ENCODE results near the gene PCYOX1L.
"Not testable (repeated sequence)": the region's sequence is repeated elsewhere in the genome, so short reads cannot be mapped to it uniquely, and the experiment has no call there.

PCYOX1L gene

GRCh38 chr5:149392718-149393117, 34.9 kb downstream of the PCYOX1L start:
- H3K36me3 ChIP-seq (ENCODE audit: insufficient read depth, low read length), result no peaks in the 10 kb centered on the region
- H3K27me3 ChIP-seq (ENCODE audit: control insufficient read depth, insufficient read depth, low read length), result no peaks in the 10 kb centered on the region
- no peak overlapping the region for H3K9ac ChIP-seq (ENCODE audit: low read depth, low read length)
- no peaks in the 10 kb centered on the region for H3K9me3 ChIP-seq (replicated peaks; ENCODE audit: low read length)
- no peak overlapping the region for H3K4me2 ChIP-seq (ENCODE audit: low read length)
- no peak overlapping the region for H3K4me3 ChIP-seq (ENCODE audit: low read length)
- H3K4me1 ChIP-seq (ENCODE audit: control insufficient read depth, insufficient read depth, low read length), result peaks cover 5% of the 10 kb centered on the region

- not testable (repeated sequence) for H3K4me1 ChIP-seq (ENCODE audit: control insufficient read depth, insufficient read depth, low read length); H3K4me2 ChIP-seq (ENCODE audit: low read length)
Observed at GRCh38 chr5:149394996-149395395, 37.1 kb downstream of the PCYOX1L start.

GRCh38 chr5:149397530-149397929, 39.7 kb downstream of the PCYOX1L start:
- Histone ChIP-seq H3K4me1 (ENCODE audit: control insufficient read depth, insufficient read depth, low read length) (no peaks in the 10 kb centered on the region), H3K9me3 (replicated peaks; ENCODE audit: low read length) (no peaks in the 10 kb centered on the region), H3K4me3 (ENCODE audit: low read length) (no peak overlapping the region), H3K27me3 (ENCODE audit: control insufficient read depth, insufficient read depth, low read length) (no peaks in the 10 kb centered on the region), H3K9ac (ENCODE audit: low read depth, low read length) (no peak overlapping the region), H3K4me2 (ENCODE audit: low read length) (no peak overlapping the region), H3K36me3 (ENCODE audit: insufficient read depth, low read length) (no peaks in the 10 kb centered on the region)

More at GRCh38 chr5:149394996-149395395, 37.1 kb downstream of the PCYOX1L start:
- not testable (repeated sequence) for H3K36me3 ChIP-seq (ENCODE audit: insufficient read depth, low read length); H3K9ac ChIP-seq (ENCODE audit: low read depth, low read length); H3K9me3 ChIP-seq (replicated peaks; ENCODE audit: low read length); H3K4me3 ChIP-seq (ENCODE audit: low read length); H3K27me3 ChIP-seq (ENCODE audit: control insufficient read depth, insufficient read depth, low read length)

- H3K9me3 ChIP-seq (replicated peaks; ENCODE audit: low read length); H3K9ac ChIP-seq (ENCODE audit: low read depth, low read length); H3K36me3 ChIP-seq (ENCODE audit: insufficient read depth, low read length); H3K4me3 ChIP-seq (ENCODE audit: low read length); H3K4me1 ChIP-seq (ENCODE audit: control insufficient read depth, insufficient read depth, low read length); H3K4me2 ChIP-seq (ENCODE audit: low read length); H3K27me3 ChIP-seq (ENCODE audit: control insufficient read depth, insufficient read depth, low read length): not testable (repeated sequence)
Observed at GRCh38 chr5:149398747-149399266, 41.0 kb downstream of the PCYOX1L start.

- no peak overlapping the region for H3K4me3 ChIP-seq (ENCODE audit: low read length)
- no peak overlapping the region for H3K4me2 ChIP-seq (ENCODE audit: low read length)
- H3K27me3 ChIP-seq (ENCODE audit: control insufficient read depth, insufficient read depth, low read length), result no peaks in the 10 kb centered on the region
- H3K9me3 ChIP-seq (replicated peaks; ENCODE audit: low read length), result no peaks in the 10 kb centered on the region
- H3K36me3 ChIP-seq (ENCODE audit: insufficient read depth, low read length), result no peaks in the 10 kb centered on the region
- peaks cover 14% of the 10 kb centered on the region for H3K4me1 ChIP-seq (ENCODE audit: control insufficient read depth, insufficient read depth, low read length)
- no peak overlapping the region for H3K9ac ChIP-seq (ENCODE audit: low read depth, low read length)
Observed at GRCh38 chr5:149399775-149400174, 41.9 kb downstream of the PCYOX1L start.

- Histone ChIP-seq H3K4me1 (ENCODE audit: control insufficient read depth, insufficient read depth, low read length) (peaks cover 18% of the 10 kb centered on the region), H3K4me3 (ENCODE audit: low read length) (no peak overlapping the region), H3K27me3 (ENCODE audit: control insufficient read depth, insufficient read depth, low read length) (no peaks in the 10 kb centered on the region), H3K9ac (ENCODE audit: low read depth, low read length) (no peak overlapping the region), H3K36me3 (ENCODE audit: insufficient read depth, low read length) (no peaks in the 10 kb centered on the region), H3K4me2 (ENCODE audit: low read length) (no peak overlapping the region), H3K9me3 (replicated peaks; ENCODE audit: low read length) (no peaks in the 10 kb centered on the region)
Observed at GRCh38 chr5:149400304-149400703, 42.5 kb downstream of the PCYOX1L start.

- H3K4me1 ChIP-seq (ENCODE audit: control insufficient read depth, insufficient read depth, low read length), result peaks cover 18% of the 10 kb centered on the region
- no peaks in the 10 kb centered on the region for H3K9me3 ChIP-seq (replicated peaks; ENCODE audit: low read length)
- no peak overlapping the region for H3K4me2 ChIP-seq (ENCODE audit: low read length)
- no peaks in the 10 kb centered on the region for H3K36me3 ChIP-seq (ENCODE audit: insufficient read depth, low read length)
- no peaks in the 10 kb centered on the region for H3K27me3 ChIP-seq (ENCODE audit: control insufficient read depth, insufficient read depth, low read length)
- H3K9ac ChIP-seq (ENCODE audit: low read depth, low read length), result no peak overlapping the region
- no peak overlapping the region for H3K4me3 ChIP-seq (ENCODE audit: low read length)
Observed at GRCh38 chr5:149401051-149401450, 43.2 kb downstream of the PCYOX1L start.

- no peaks in the 10 kb centered on the region for H3K9me3 ChIP-seq (replicated peaks; ENCODE audit: low read length)
- no peaks in the 10 kb centered on the region for H3K27me3 ChIP-seq (ENCODE audit: control insufficient read depth, insufficient read depth, low read length)
- H3K9ac ChIP-seq (ENCODE audit: low read depth, low read length), result no peak overlapping the region
- H3K36me3 ChIP-seq (ENCODE audit: insufficient read depth, low read length), result no peaks in the 10 kb centered on the region
- H3K4me2 ChIP-seq (ENCODE audit: low read length), result no peak overlapping the region
- H3K4me1 ChIP-seq (ENCODE audit: control insufficient read depth, insufficient read depth, low read length), result peaks cover 23% of the 10 kb centered on the region
- H3K4me3 ChIP-seq (ENCODE audit: low read length), result no peak overlapping the region
Observed at GRCh38 chr5:149402291-149402690, 44.4 kb downstream of the PCYOX1L start.

- H3K27me3 ChIP-seq (ENCODE audit: control insufficient read depth, insufficient read depth, low read length), result peaks cover 5% of the 10 kb centered on the region
- peak overlapping the region; percentile 18 for H3K4me2 ChIP-seq (ENCODE audit: low read length)
- H3K36me3 ChIP-seq (ENCODE audit: insufficient read depth, low read length), result no peaks in the 10 kb centered on the region
- no peak overlapping the region for H3K9ac ChIP-seq (ENCODE audit: low read depth, low read length)
- no peaks in the 10 kb centered on the region for H3K9me3 ChIP-seq (replicated peaks; ENCODE audit: low read length)
- H3K4me1 ChIP-seq (ENCODE audit: control insufficient read depth, insufficient read depth, low read length), result peaks cover 23% of the 10 kb centered on the region
- no peak overlapping the region for H3K4me3 ChIP-seq (ENCODE audit: low read length)
Observed at GRCh38 chr5:149403923-149404745, 46.3 kb downstream of the PCYOX1L start.

- no peak overlapping the region for H3K4me3 ChIP-seq (ENCODE audit: low read length)
- H3K27me3 ChIP-seq (ENCODE audit: control insufficient read depth, insufficient read depth, low read length), result peaks cover 5% of the 10 kb centered on the region
- no peak overlapping the region for H3K9ac ChIP-seq (ENCODE audit: low read depth, low read length)
- H3K4me1 ChIP-seq (ENCODE audit: control insufficient read depth, insufficient read depth, low read length), result peaks cover 23% of the 10 kb centered on the region
- H3K36me3 ChIP-seq (ENCODE audit: insufficient read depth, low read length), result no peaks in the 10 kb centered on the region
- no peak overlapping the region for H3K4me2 ChIP-seq (ENCODE audit: low read length)
- H3K9me3 ChIP-seq (replicated peaks; ENCODE audit: low read length), result no peaks in the 10 kb centered on the region
Observed at GRCh38 chr5:149404746-149405549, 47.1 kb downstream of the PCYOX1L start.

GRCh38 chr5:149405550-149406202, 47.8 kb downstream of the PCYOX1L start:
- Histone ChIP-seq H3K4me1 (ENCODE audit: control insufficient read depth, insufficient read depth, low read length) (peaks cover 23% of the 10 kb centered on the region), H3K9me3 (replicated peaks; ENCODE audit: low read length) (no peaks in the 10 kb centered on the region), H3K9ac (ENCODE audit: low read depth, low read length) (no peak overlapping the region), H3K36me3 (ENCODE audit: insufficient read depth, low read length) (no peaks in the 10 kb centered on the region), H3K27me3 (ENCODE audit: control insufficient read depth, insufficient read depth, low read length) (peaks cover 5% of the 10 kb centered on the region), H3K4me3 (ENCODE audit: low read length) (no peak overlapping the region), H3K4me2 (ENCODE audit: low read length) (no peak overlapping the region)

Measured in skeletal muscle satellite cell (primary cell).